ENCODE measurements around the gene COBL. TPM values are rescaled to one million over a fixed set of nuclear protein-coding genes. Genes with fewer than 3 reads are reported as not detected.

COBL gene
- total and polyA plus RNA-seq, 10 of the 15 experiments (the other 5 are each of a cell fraction or from before 2014, with no cell fraction given), result 0.21 TPM; not detected in 9

DNA sequence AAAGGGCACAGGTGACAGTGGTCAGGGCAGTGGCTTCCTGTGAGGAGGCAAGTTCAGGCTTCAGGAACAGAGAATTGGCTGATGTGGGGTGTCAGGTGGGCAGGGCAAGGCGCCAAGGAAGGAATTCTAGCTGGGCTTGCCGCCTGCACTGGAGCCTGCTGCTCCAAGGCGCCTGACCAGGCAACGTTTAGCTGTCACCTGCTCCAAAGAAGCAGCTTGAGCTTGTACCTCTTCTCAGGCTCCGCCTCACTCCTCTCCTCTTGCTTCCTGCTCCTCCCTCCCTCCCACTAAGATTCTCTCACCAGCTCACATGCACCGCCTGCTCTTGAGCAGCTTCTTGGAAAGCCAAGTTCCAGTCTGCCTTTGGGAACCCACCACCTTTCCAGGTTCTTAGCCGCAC is 346.5 kb downstream of the COBL start (continued):
- TF ChIP-seq FOXK2 (IDR thresholded peaks at IDR 0.05) (no peak), SMAD1 (IDR thresholded peaks at IDR 0.05; ENCODE audit: low read depth, partially characterized antibody) (no peak), ZBED1 (IDR thresholded peaks at IDR 0.05; ENCODE audit: borderline replicate concordance) (no peak)

All from GM12878 (cell line).